Liver (tissue), 9 donors: Measurements from ENCODE around the gene DHX40. TPM values are rescaled to one million over a fixed set of nuclear protein-coding genes. Genes with fewer than 3 reads are reported as not detected.

Source experiments
- DNase-seq: peaks from one replicate; pipeline ENCODE4 v3.0.0-alpha.2; 2017; ENCODE audit warnings: low spot score
- H3K27ac ChIP-seq, 2 donors: one replicate each; pipeline ENCODE4 v1.7.0; 2013; ENCODE audit warnings: inconsistent platforms in 2 of 2, low read length in 2 of 2, control low read depth in 1 of 2, low read depth in 1 of 2, mild to moderate bottlenecking in 1 of 2
- H3K27me3 ChIP-seq, 4 donors: one replicate each; pipeline versions ENCODE4 v1.6.1 to v1.7.0; 2013; ENCODE audit warnings: low read length in 3 of 4, inconsistent platforms in 1 of 4, mild to moderate bottlenecking in 1 of 4, moderate library complexity in 1 of 4; ENCODE audit not compliant: control insufficient read depth in 4 of 4, insufficient read depth in 4 of 4
- H3K36me3 ChIP-seq, 4 donors: one replicate each; pipeline versions ENCODE4 v1.6.1 to v1.7.0; 2013; ENCODE audit warnings: low read length in 3 of 4, mild to moderate bottlenecking in 3 of 4, low read depth in 1 of 4, moderate library complexity in 1 of 4; ENCODE audit not compliant: control insufficient read depth in 4 of 4, insufficient read depth in 3 of 4
- H3K4me1 ChIP-seq, 4 donors: one replicate each; pipeline versions ENCODE4 v1.6.1 to v1.7.0; 2013; ENCODE audit warnings: low read length in 3 of 4, mild to moderate bottlenecking in 3 of 4, moderate library complexity in 1 of 4; ENCODE audit not compliant: control insufficient read depth in 4 of 4, insufficient read depth in 4 of 4
- H3K4me3 ChIP-seq, 3 donors: one replicate each; pipeline versions ENCODE4 v1.6.1 to v1.7.0; 2013; ENCODE audit warnings: low read length in 3 of 3, control low read depth in 1 of 3, low read depth in 1 of 3, mild to moderate bottlenecking in 1 of 3
- H3K9ac ChIP-seq, 2 donors: one replicate each; pipeline ENCODE4 v1.7.0; 2013; ENCODE audit warnings: low read length in 2 of 2, mild to moderate bottlenecking in 2 of 2, moderate library complexity in 2 of 2, control low read depth in 1 of 2, low read depth in 1 of 2
- H3K9me3 ChIP-seq, 4 donors: one replicate each; pipeline versions ENCODE4 v1.6.1 to v1.7.0; 2013; ENCODE audit warnings: low read length in 3 of 4; ENCODE audit not compliant: control insufficient read depth in 4 of 4
- ATF3 ChIP-seq: IDR thresholded peaks from 2 replicates; pipeline ENCODE4 v1.6.1; 2016; ENCODE audit warnings: antibody characterized with exemption
- CTCF ChIP-seq: fragments of 150-350 bp; IDR thresholded peaks from 2 replicates; pipeline ENCODE4 v1.5.1; 2017; ENCODE audit warnings: improper control_type of control experiment, low read depth, low read length; ENCODE audit not compliant: missing input control
- EGR1 ChIP-seq, 2 donors: IDR thresholded peaks; 2 replicates each; pipeline ENCODE4 v1.6.1; 2016 to 2018; ENCODE audit warnings: antibody characterized with exemption in 2 of 2, low read depth in 2 of 2
- FOXA1 ChIP-seq: IDR thresholded peaks from 2 replicates; pipeline ENCODE4 v1.6.1; 2016; ENCODE audit warnings: antibody characterized with exemption
- FOXA2 ChIP-seq: IDR thresholded peaks from 2 replicates; pipeline ENCODE4 v1.6.1; 2016; ENCODE audit warnings: antibody characterized with exemption
- GABPA ChIP-seq, 2 donors: IDR thresholded peaks in 1 of 2; conservative IDR thresholded peaks in 1 of 2; 2 replicates each; pipeline ENCODE4 v1.6.1; 2016; ENCODE audit warnings: antibody characterized with exemption in 2 of 2, mild to moderate bottlenecking in 1 of 2, moderate library complexity in 1 of 2
- HNF4A ChIP-seq, 2 donors: conservative IDR thresholded peaks; 2 replicates each; pipeline ENCODE4 v1.6.1; 2016; ENCODE audit warnings: antibody characterized with exemption in 2 of 2, mild to moderate bottlenecking in 2 of 2
- HNF4G ChIP-seq: IDR thresholded peaks from 2 replicates; pipeline ENCODE4 v1.6.1; 2016; ENCODE audit warnings: antibody characterized with exemption
- JUND ChIP-seq, 2 donors: IDR thresholded peaks; 2 replicates each; pipeline ENCODE4 v1.6.1; 2016; ENCODE audit warnings: antibody characterized with exemption in 2 of 2
- MAX ChIP-seq: IDR thresholded peaks from 2 replicates; pipeline ENCODE4 v1.6.1; 2016; ENCODE audit warnings: antibody characterized with exemption
- NR2F2 ChIP-seq: IDR thresholded peaks from 2 replicates; pipeline ENCODE4 v1.6.1; 2016; ENCODE audit warnings: antibody characterized with exemption
- RAD21 ChIP-seq, 2 donors: IDR thresholded peaks; 2 replicates each; pipeline ENCODE4 v1.6.1; 2016; ENCODE audit warnings: antibody characterized with exemption in 2 of 2, mild to moderate bottlenecking in 2 of 2
- REST ChIP-seq: IDR thresholded peaks from 2 replicates; pipeline ENCODE4 v1.6.1; 2016; ENCODE audit warnings: antibody characterized with exemption, mild to moderate bottlenecking
- RXRA ChIP-seq, 2 donors: IDR thresholded peaks; 2 replicates each; pipeline ENCODE4 v1.6.1; 2017 to 2018; ENCODE audit warnings: antibody characterized with exemption in 2 of 2, mild to moderate bottlenecking in 1 of 2
- SP1 ChIP-seq: IDR thresholded peaks from 2 replicates; pipeline ENCODE4 v1.6.1; 2018; ENCODE audit warnings: antibody characterized with exemption, mild to moderate bottlenecking
- TAF1 ChIP-seq: conservative IDR thresholded peaks from 2 replicates; pipeline ENCODE4 v1.6.1; 2016; ENCODE audit warnings: antibody characterized with exemption, mild to moderate bottlenecking
- YY1 ChIP-seq: IDR thresholded peaks from 2 replicates; pipeline ENCODE4 v1.6.1; 2016; ENCODE audit warnings: antibody characterized with exemption, mild to moderate bottlenecking
- ZBTB33 ChIP-seq: IDR thresholded peaks from 2 replicates; pipeline ENCODE4 v1.6.1; 2016; ENCODE audit warnings: antibody characterized with exemption
- WGBS: extraction: QIAGEN DNeasy Blood & Tissue Kit; methylation state at CpG from one replicate; pipeline ENCODE4 v1.1.7; 2013; 5-methylcytosine and 5-hydroxymethylcytosine counted together
- polyA plus RNA-seq, 2 donors: library from polyadenylated mRNA; stranded (reverse) in 1 of 2; unstranded in 1 of 2; fragments of 200-250 nt in 1 of 2; fragments of >200 nt in 1 of 2; fragmentation: Nextera tagmentation in 1 of 2; extraction: Ambion mirVana in 1 of 2; gene quantifications; one replicate each; pipeline versions ENCODE4 v1.2.1 to v1.2.3, GENCODE V29; 2013 to 2015
- total RNA-seq, 2 donors: library from RNA; depleted of rRNA; stranded (reverse); fragments of >200 nt; gene quantifications; one replicate each; pipeline ENCODE4 v1.2.3, GENCODE V29; 2014
- donor health status: healthy.
- donor health status: healthy.
- donor health status: healthy.
- donor health status: healthy.
- donor health status: healthy.

Gene DHX40
- total and polyA plus RNA-seq, 4 donors: 3.8 to 20.7 (median 11.2) TPM

GRCh38 chr17:59623151-59623550 lies 57.7 kb downstream of the DHX40 start:
- Histone ChIP-seq H3K4me1 (peaks cover 11 to 64% (median 51%) of the 10 kb centered on the region in 4 donors), H3K4me3 (no peak overlapping the region), H3K27me3 (no peaks in the 10 kb centered on the region), H3K9me3 (no peaks in the 10 kb centered on the region), H3K27ac (no peak overlapping the region), H3K36me3 (no peaks in the 10 kb centered on the region), H3K9ac (no peak overlapping the region)
- 70% methylated on average over 2 of the region's 2 CpGs for WGBS
- no peak for DNase-seq
- TF ChIP-seq EGR1 (IDR thresholded peaks at IDR 0.05; ENCODE audit: low read depth in 2 of 2): no peak
- TF ChIP-seq ATF3: no peak
- TF ChIP-seq MAX: no peak
- no peak for TF ChIP-seq HNF4A (conservative IDR thresholded peaks at IDR 0.05)
- TF ChIP-seq NR2F2: no peak
- TF ChIP-seq CTCF: no peak
- TF ChIP-seq GABPA (IDR thresholded peaks at IDR 0.05 in 1 of 2, conservative IDR thresholded peaks at IDR 0.05 in 1 of 2): no peak
- no peak for TF ChIP-seq ZBTB33
- TF ChIP-seq TAF1: no peak
- TF ChIP-seq HNF4G: no peak
- no peak for TF ChIP-seq FOXA1
- no peak for TF ChIP-seq YY1
- no peak for TF ChIP-seq REST
- TF ChIP-seq RXRA (IDR thresholded peaks at IDR 0.05): no peak
- TF ChIP-seq RAD21 (IDR thresholded peaks at IDR 0.05): no peak
- TF ChIP-seq JUND (IDR thresholded peaks at IDR 0.05): no peak
- no peak for TF ChIP-seq SP1
- TF ChIP-seq FOXA2: no peak
